IMR-90 (cell line): ENCODE data around the gene HDAC3. TPM values are rescaled to one million over a fixed set of nuclear protein-coding genes. Genes with fewer than 3 reads are reported as not detected.

ENCODE experiments used
- ATAC-seq: fragments of 200-7000 bp; cut with Tn5 transposase; 2 replicates; pipeline ENCODE4 v1.9.1; 2020; ENCODE audit warnings: low read depth, mild to moderate bottlenecking, moderate library complexity
- BruUV-seq: library from RNA; stranded (reverse); fragments of 400-500 nt; replicated peaks from 2 replicates; lab custom pipeline; 2021; lab: Mats Ljungman, UMichigan
- CTCF ChIA-PET: fragments of 300-600 bp; formaldehyde crosslinking; extraction: SDS; loops from one replicate; lab custom pipeline; 2021; ENCODE audit warnings: antibody characterized with exemption; lab: Yijun Ruan, JAX
- POLR2A ChIA-PET: fragments of 300-600 bp; sonication (Branson Sonifier 250); formaldehyde crosslinking; loops from one replicate; lab custom pipeline; 2022; ENCODE audit warnings: antibody characterized with exemption; ENCODE audit not compliant: unreplicated experiment; lab: Charles Lee
- DNase-seq: peaks from one replicate; pipeline ENCODE4 v3.0.0; 2013
- H2AFZ ChIP-seq: replicated peaks from 2 replicates; pipeline ENCODE3; 2013; ENCODE audit warnings: low read length, mild to moderate bottlenecking; ENCODE audit not compliant: poor library complexity
- H2AK5ac ChIP-seq: 2 replicates; pipeline ENCODE4 v1.6.1; 2013; ENCODE audit warnings: low read depth, low read length, inconsistent platforms
- H2AK9ac ChIP-seq: replicated peaks from 2 replicates; pipeline ENCODE3; 2013; ENCODE audit warnings: mild to moderate bottlenecking, low read depth, low read length, moderate library complexity; ENCODE audit not compliant: poor library complexity
- H2BK120ac ChIP-seq: 2 replicates; pipeline ENCODE4 v1.6.1; 2013; ENCODE audit warnings: low read depth, low read length, inconsistent platforms
- H2BK15ac ChIP-seq: 3 replicates; pipeline ENCODE4 v1.6.1; 2013; ENCODE audit warnings: low read depth, low read length, inconsistent platforms
- H2BK20ac ChIP-seq: 2 replicates; pipeline ENCODE4 v1.6.1; 2013; ENCODE audit warnings: low read depth, mild to moderate bottlenecking, inconsistent platforms, low read length, moderate library complexity
- H2BK5ac ChIP-seq: 2 replicates; pipeline ENCODE4 v1.6.1; 2013; ENCODE audit warnings: mild to moderate bottlenecking, low read depth, low read length, inconsistent platforms; ENCODE audit not compliant: poor library complexity, severe bottlenecking
- H3K14ac ChIP-seq: replicated peaks from 2 replicates; pipeline ENCODE4 v1.6.1; 2013; ENCODE audit warnings: low read depth, low read length, inconsistent platforms
- H3K18ac ChIP-seq: 2 replicates; pipeline ENCODE4 v1.6.1; 2013; ENCODE audit warnings: low read depth, low read length, control low read depth
- H3K23ac ChIP-seq: 2 replicates; pipeline ENCODE4 v1.6.1; 2013; ENCODE audit warnings: low read depth, low read length, inconsistent platforms
- H3K27ac ChIP-seq: 2 replicates; pipeline ENCODE4 v1.5.1; 2013; ENCODE audit warnings: mild to moderate bottlenecking, control low read depth, low read length; ENCODE audit not compliant: insufficient read depth
- H3K27me3 ChIP-seq: 2 replicates; pipeline ENCODE4 v1.6.1; 2013; ENCODE audit warnings: low read length; ENCODE audit not compliant: control insufficient read depth, insufficient read depth
- H3K36me3 ChIP-seq: 2 replicates; pipeline ENCODE4 v1.6.1; 2013; ENCODE audit warnings: low read length, mixed read lengths; ENCODE audit not compliant: control insufficient read depth, insufficient read depth
- H3K4ac ChIP-seq: 2 replicates; pipeline ENCODE4 v1.6.1; 2013; ENCODE audit warnings: low read depth, low read length, inconsistent platforms
- H3K4me1 ChIP-seq: 2 replicates; pipeline ENCODE4 v1.6.1; 2013; ENCODE audit warnings: low read length, mixed read lengths; ENCODE audit not compliant: control insufficient read depth, insufficient read depth
- H3K4me2 ChIP-seq: 2 replicates; pipeline ENCODE4 v1.6.1; 2013; ENCODE audit warnings: low read depth, mild to moderate bottlenecking, control low read depth, low read length, moderate library complexity
- H3K4me3 ChIP-seq: 2 replicates; pipeline ENCODE4 v1.5.1; 2013; ENCODE audit warnings: low read depth, mild to moderate bottlenecking, control low read depth, low read length, moderate library complexity; ENCODE audit not compliant: insufficient read depth
- H3K56ac ChIP-seq: 2 replicates; pipeline ENCODE4 v1.6.1; 2013; ENCODE audit warnings: low read length, inconsistent platforms; ENCODE audit not compliant: insufficient read depth; ENCODE audit errors: extremely low read depth
- H3K79me1 ChIP-seq, 2 experiments: 2 replicates each; pipeline ENCODE4 v1.6.1; 2013; ENCODE audit warnings: low read length in 2 of 2, inconsistent platforms in 1 of 2, low read depth in 1 of 2
- H3K9ac ChIP-seq: 2 replicates; pipeline ENCODE4 v1.6.1; 2013; ENCODE audit warnings: low read depth, low read length, control low read depth
- H3K9me1 ChIP-seq: 2 replicates; pipeline ENCODE4 v1.6.1; 2013; ENCODE audit warnings: low read length, inconsistent platforms; ENCODE audit not compliant: insufficient read depth
- H3K9me3 ChIP-seq: 2 replicates; pipeline ENCODE4 v1.6.1; 2013; ENCODE audit warnings: low read length; ENCODE audit not compliant: control insufficient read depth, insufficient read depth
- H4K20me1 ChIP-seq: 2 replicates; pipeline ENCODE4 v1.6.1; 2013; ENCODE audit warnings: low read length, inconsistent platforms; ENCODE audit not compliant: insufficient read depth
- H4K5ac ChIP-seq: 2 replicates; pipeline ENCODE4 v1.6.1; 2013; ENCODE audit warnings: mild to moderate bottlenecking, low read depth, low read length, control low read depth
- H4K8ac ChIP-seq, 2 experiments: 2 replicates each; pipeline ENCODE4 v1.6.1; 2013; ENCODE audit warnings: low read depth in 2 of 2, low read length in 2 of 2, control low read depth in 1 of 2, inconsistent platforms in 1 of 2
- H4K91ac ChIP-seq: 2 replicates; pipeline ENCODE4 v1.6.1; 2013; ENCODE audit warnings: low read depth, low read length, inconsistent platforms; ENCODE audit not compliant: insufficient read depth
- BHLHE40 ChIP-seq: fragments of 150-350 bp; IDR thresholded peaks from 2 replicates; pipeline ENCODE4 v1.6.1; 2016; ENCODE audit warnings: mild to moderate bottlenecking, low read depth, low read length
- CTCF ChIP-seq: conservative IDR thresholded peaks from 2 replicates; pipeline ENCODE4 v1.5.1; 2012; ENCODE audit warnings: mild to moderate bottlenecking, low read depth, low read length, improper control_type of control experiment
- MAFK ChIP-seq: IDR thresholded peaks from 2 replicates; pipeline ENCODE4 v1.6.1; 2012; ENCODE audit warnings: low read depth, low read length, improper control_type of control experiment
- MAZ ChIP-seq: IDR thresholded peaks from 2 replicates; pipeline ENCODE4 v1.6.1; 2012; ENCODE audit warnings: low read depth, mild to moderate bottlenecking, low read length, improper control_type of control experiment, moderate library complexity, borderline replicate concordance
- MXI1 ChIP-seq: IDR thresholded peaks from 2 replicates; pipeline ENCODE4 v1.6.1; 2012; ENCODE audit warnings: low read depth, mild to moderate bottlenecking, low read length, moderate library complexity, borderline replicate concordance
- RAD21 ChIP-seq: IDR thresholded peaks from 2 replicates; pipeline ENCODE4 v1.6.1; 2012; ENCODE audit warnings: low read length, improper control_type of control experiment
- RCOR1 ChIP-seq: IDR thresholded peaks from 2 replicates; pipeline ENCODE4 v1.6.1; 2012; ENCODE audit warnings: mild to moderate bottlenecking, low read length, improper control_type of control experiment; ENCODE audit not compliant: insufficient replicate concordance
- RFX5 ChIP-seq: IDR thresholded peaks from 2 replicates; pipeline ENCODE4 v1.8.0; 2012; ENCODE audit warnings: low read depth, mild to moderate bottlenecking, low read length, moderate library complexity
- SMC3 ChIP-seq: fragments of 150-350 bp; IDR thresholded peaks from 2 replicates; pipeline ENCODE4 v1.6.1; 2016; ENCODE audit warnings: low read depth, mild to moderate bottlenecking, antibody characterized with exemption, low read length, moderate library complexity
- WGBS, 2 experiments: methylation state at CpG; one replicate each; pipeline versions ENCODE4 v1.1.5 to v1.1.7; 2013; ENCODE audit warnings: missing lambda C conversion rate in 2 of 2; ENCODE audit not compliant: insufficient read length in 1 of 2; ENCODE audit errors: extremely low coverage in 2 of 2; 5-methylcytosine and 5-hydroxymethylcytosine counted together
- dilution Hi-C: fragments of 300-500 bp; cut with HindIII; formaldehyde crosslinking; loops from one replicate; pipeline ENCODE4 v1.14.3; 2018; ENCODE audit warnings: low sequenced_read_pairs; ENCODE audit not compliant: unreplicated experiment
- in situ Hi-C: fragments of 300-500 bp; cut with MboI; formaldehyde crosslinking; loops from 3 replicates; pipeline ENCODE4 v1.14.3; 2019; ENCODE audit warnings: low sequenced_read_pairs, inconsistent platforms, mixed read lengths
- intact Hi-C: fragments of 100-400 bp; cut with micrococcal nuclease; formaldehyde crosslinking; loops from 2 replicates; pipeline ENCODE4 v1.10.0; 2022
- polyA plus RNA-seq, 3 experiments: library from polyadenylated mRNA; depleted of rRNA; stranded (reverse); fragments of >200 nt; gene quantifications; 2 replicates each; pipeline ENCODE4 v1.2.3, GENCODE V29; 2012; ENCODE audit warnings: low replicate concordance in 1 of 3
- total RNA-seq: library from RNA; depleted of rRNA; stranded (reverse); fragments of >200 nt; gene quantifications from 2 replicates; pipeline ENCODE4 v1.2.3, GENCODE V29; 2012

HDAC3 gene
- total and polyA plus RNA-seq, 2 of the 4 experiments (the other 2 are of a cell fraction): 84.2 to 89.7 TPM

GRCh38 chr5:141680178-141680577 lies 43.5 kb upstream of the HDAC3 start:
- Histone ChIP-seq H2AK9ac (peak overlapping the region; percentile 99), H2AFZ (peak overlapping the region; percentile 85), H3K9me3 (no peaks in the 10 kb centered on the region), H3K9ac (no peak overlapping the region; the same call in 1 of the 2 replicates), H2AK5ac (no peak overlapping the region; the same call in 1 of the 2 replicates), H3K23ac (peak overlapping the region; percentile 99; the same call in 1 of the 2 replicates), H3K4me2 (no peak overlapping the region), H3K4me1 (peaks cover 18% of the 10 kb centered on the region), H3K9me1 (peaks cover 21% of the 10 kb centered on the region), H2BK120ac (no peak overlapping the region), H3K56ac (no peak overlapping the region), H3K79me1 (peaks cover 12 to 25% of the 10 kb centered on the region in 2 experiments), H3K27me3 (no peaks in the 10 kb centered on the region), H4K8ac (peak overlapping the region; percentile 96 to 97; a peak in 2 of 4 replicates), H3K4me3 (no peak overlapping the region), H4K91ac (peak overlapping the region; percentile 80; the same call in 1 of the 2 replicates), H3K18ac (no peak overlapping the region), H2BK20ac (no peak overlapping the region), H3K27ac (no peak overlapping the region), H4K5ac (no peak overlapping the region), H3K4ac (peak overlapping the region; percentile 97), H2BK15ac (no peak overlapping the region), H4K20me1 (no peaks in the 10 kb centered on the region), H2BK5ac (peak overlapping the region; percentile 87), H3K14ac (0 out of 2 replicates have a peak overlapping the region, but pooled peaks have one; percentile 73), H3K36me3 (peaks cover 5% of the 10 kb centered on the region)
- ATAC-seq: no peak
- no peak for TF ChIP-seq RCOR1
- no peak for TF ChIP-seq MAZ
- TF ChIP-seq CTCF: no peak
- no peak for TF ChIP-seq MXI1
- TF ChIP-seq MAFK: no peak
- no peak for TF ChIP-seq SMC3
- TF ChIP-seq RAD21: no peak
- no peak for TF ChIP-seq BHLHE40
- TF ChIP-seq RFX5: no peak
- WGBS, 2 experiments: 89% methylated on average over 7 of the region's 16 CpGs; no CpG with 5 or more reads in 1 of the 2 experiments
- in situ Hi-C loops: loop anchor here (25.0 kb wide), 1 partner anchor 432 kb away; the partner anchor contains the start of gene NDFIP1
- intact Hi-C loops: no loop called here
- no TSS peak for BruUV-seq
- CTCF ChIA-PET: no interaction called here
- dilution Hi-C loops: no loop called here
- POLR2A ChIA-PET: no interaction called here
- no peak for DNase-seq
